ENCODE measurements around the gene SMARCB1.

The SMARCB1 gene

GRCh38 chr22:23786752-23787599 lies at the start of gene SMARCB1:
Gene SMARCB1 (plus strand): TSS chr22:23786966. CDS start chr22:23787170, 204 bp downstream.
- DNase-seq = peak; percentile 89
- in situ Hi-C loops (cut with HindIII; ENCODE audit: low pct_ligation_motif_present, low pct_unique_long_range_greater_than_20kb, low sequenced_read_pairs) = no loop called here

DNA sequence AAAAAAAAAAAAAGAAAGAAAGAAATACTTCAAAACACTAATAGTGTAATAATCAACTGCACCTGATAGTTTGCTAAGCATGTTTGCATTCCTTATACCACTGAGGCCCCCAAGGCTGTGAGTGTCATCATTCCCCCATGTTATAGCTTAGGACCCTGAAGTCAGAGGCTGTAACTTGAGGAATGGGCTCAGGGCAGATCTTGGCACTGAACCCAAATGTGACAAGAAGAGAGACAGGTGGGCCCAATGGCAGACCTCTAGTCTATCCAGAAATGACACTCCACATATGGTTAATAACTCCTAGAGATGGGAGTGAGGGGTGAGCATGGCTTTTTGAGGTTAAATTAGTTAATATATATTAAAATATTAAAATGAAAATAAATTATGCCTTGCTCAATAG lies 49.1 kb upstream of the SMARCB1 start:
- DNase-seq = no peak
- in situ Hi-C loops (cut with HindIII; ENCODE audit: low pct_ligation_motif_present, low pct_unique_long_range_greater_than_20kb, low sequenced_read_pairs) = no loop called here

DNA sequence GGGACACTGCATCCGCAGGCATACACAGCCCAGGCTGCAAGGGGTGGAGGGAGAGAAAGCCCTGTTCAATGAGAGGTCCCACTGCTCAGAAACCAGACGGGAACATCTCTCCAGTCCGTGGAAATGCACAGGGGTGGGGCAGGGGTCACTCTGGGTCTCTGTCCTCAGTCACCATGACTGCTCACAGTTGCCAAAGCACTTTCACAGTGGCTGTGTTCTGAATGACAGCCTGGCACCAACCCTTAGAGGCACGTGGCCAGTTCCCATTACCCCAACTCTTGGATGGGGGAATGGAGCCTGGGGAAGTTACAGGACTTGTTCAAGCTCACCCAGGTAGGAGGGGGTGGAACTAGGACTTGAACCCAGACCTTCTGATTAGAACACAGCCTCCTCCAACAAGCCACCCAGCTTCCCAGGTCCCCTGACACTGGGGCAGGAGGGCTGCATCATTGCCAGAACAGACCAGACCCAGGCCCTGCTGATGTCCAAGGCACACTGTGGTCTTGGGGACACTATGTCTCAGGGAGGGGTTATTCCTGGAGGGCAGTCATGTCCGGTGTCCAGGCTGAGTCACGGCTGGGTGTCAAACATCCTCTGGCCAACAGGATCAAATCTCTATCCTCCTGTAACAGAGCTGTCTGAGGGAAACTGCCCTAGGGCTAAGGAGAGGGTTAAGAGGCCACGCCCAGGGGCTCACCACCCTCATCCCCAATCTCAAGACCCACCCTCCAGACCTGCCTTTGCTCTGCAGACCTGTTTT lies 44.1 kb upstream of the SMARCB1 start:
- DNase-seq = no peak
- in situ Hi-C loops (cut with HindIII; ENCODE audit: low pct_ligation_motif_present, low pct_unique_long_range_greater_than_20kb, low sequenced_read_pairs) = no loop called here

DNA sequence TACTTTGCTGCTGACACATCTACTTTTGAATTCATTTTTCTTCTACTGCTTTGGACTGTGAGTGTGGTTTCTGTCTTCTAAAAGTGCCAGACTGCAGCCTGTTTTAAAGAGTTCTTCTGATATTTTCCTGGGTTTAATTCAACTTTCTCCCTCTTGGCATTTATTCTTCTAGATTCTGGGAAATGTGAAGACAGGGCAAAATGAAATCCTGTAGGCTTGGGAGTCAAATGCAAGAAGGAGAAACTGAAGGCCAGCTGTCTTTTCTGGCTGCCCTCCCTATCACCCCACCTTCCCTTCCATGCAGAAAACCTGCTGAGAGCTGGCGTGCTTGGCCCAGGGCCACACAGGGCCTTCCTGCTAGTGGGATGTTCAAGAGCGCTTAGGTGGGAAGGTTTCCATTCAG lies 43.5 kb upstream of the SMARCB1 start:
- no peak for DNase-seq
- in situ Hi-C loops (cut with HindIII; ENCODE audit: low pct_ligation_motif_present, low pct_unique_long_range_greater_than_20kb, low sequenced_read_pairs) = no loop called here

- in situ Hi-C loops (cut with HindIII; ENCODE audit: low pct_ligation_motif_present, low pct_unique_long_range_greater_than_20kb, low sequenced_read_pairs) = no loop called here
- no peak for DNase-seq
Observed at GRCh38 chr22:23744001-23744400, 42.8 kb upstream of the SMARCB1 start.

GRCh38 chr22:23744485-23744884 lies 42.3 kb upstream of the SMARCB1 start:
- no peak for DNase-seq
- in situ Hi-C loops (cut with HindIII; ENCODE audit: low pct_ligation_motif_present, low pct_unique_long_range_greater_than_20kb, low sequenced_read_pairs) = no loop called here

GRCh38 chr22:23745791-23746190 lies 41.0 kb upstream of the SMARCB1 start:
- DNase-seq = no peak
- in situ Hi-C loops (cut with HindIII; ENCODE audit: low pct_ligation_motif_present, low pct_unique_long_range_greater_than_20kb, low sequenced_read_pairs) = no loop called here

DNA sequence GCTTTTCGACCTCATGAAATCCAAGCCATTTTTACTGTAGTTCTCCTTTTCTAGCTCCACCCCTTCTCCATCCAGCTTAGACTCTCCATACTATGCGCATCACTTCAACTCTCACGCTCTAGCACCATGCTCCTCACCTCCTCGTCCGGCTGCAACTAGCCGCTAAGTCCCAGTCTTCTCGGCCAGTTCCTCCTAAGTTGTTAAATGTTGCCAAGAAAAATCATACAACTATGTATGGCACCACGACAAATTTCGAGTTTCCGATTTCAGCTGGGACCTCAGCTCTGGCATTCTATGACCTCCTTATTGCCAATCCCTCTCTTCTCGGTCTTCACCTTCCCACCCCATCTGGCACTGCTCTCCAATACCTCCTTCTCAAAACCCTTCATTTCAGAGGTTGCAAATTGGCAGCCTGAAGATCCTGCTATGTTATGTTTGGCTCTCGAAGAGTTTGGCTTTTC lies 36.9 kb upstream of the SMARCB1 start:
- no peak for DNase-seq
- in situ Hi-C loops (cut with HindIII; ENCODE audit: low pct_ligation_motif_present, low pct_unique_long_range_greater_than_20kb, low sequenced_read_pairs) = no loop called here

DNA sequence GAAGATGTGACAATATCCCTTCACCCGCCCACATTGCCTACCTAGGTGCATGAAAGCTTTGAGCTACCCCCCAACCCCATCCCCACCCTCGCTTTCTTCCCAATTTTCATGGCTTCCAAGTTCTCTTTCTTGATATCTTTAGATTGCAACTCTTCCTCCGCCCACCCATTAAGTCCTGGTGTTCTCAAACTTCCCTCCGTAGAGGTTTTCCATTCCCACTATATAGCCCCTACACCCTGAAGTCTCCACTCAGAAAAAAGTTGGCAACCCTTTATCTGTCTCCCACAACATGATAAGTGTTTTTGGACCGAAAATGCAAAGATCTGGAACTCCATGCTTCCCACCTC lies 36.4 kb upstream of the SMARCB1 start:
- in situ Hi-C loops (cut with HindIII; ENCODE audit: low pct_ligation_motif_present, low pct_unique_long_range_greater_than_20kb, low sequenced_read_pairs) = no loop called here
- DNase-seq = no peak

GRCh38 chr22:23750714-23751440 lies 35.9 kb upstream of the SMARCB1 start, which contains the start of gene ZNF70:
Gene ZNF70 (minus strand): TSS chr22:23751112. CDS start chr22:23745140, 5,972 bp downstream.
- in situ Hi-C loops (cut with HindIII; ENCODE audit: low pct_ligation_motif_present, low pct_unique_long_range_greater_than_20kb, low sequenced_read_pairs) = no loop called here
- peak; percentile 82 for DNase-seq

GRCh38 chr22:23751441-23751996 lies 35.2 kb upstream of the SMARCB1 start:
- peak; percentile 34 for DNase-seq
- in situ Hi-C loops (cut with HindIII; ENCODE audit: low pct_ligation_motif_present, low pct_unique_long_range_greater_than_20kb, low sequenced_read_pairs) = no loop called here

DNA sequence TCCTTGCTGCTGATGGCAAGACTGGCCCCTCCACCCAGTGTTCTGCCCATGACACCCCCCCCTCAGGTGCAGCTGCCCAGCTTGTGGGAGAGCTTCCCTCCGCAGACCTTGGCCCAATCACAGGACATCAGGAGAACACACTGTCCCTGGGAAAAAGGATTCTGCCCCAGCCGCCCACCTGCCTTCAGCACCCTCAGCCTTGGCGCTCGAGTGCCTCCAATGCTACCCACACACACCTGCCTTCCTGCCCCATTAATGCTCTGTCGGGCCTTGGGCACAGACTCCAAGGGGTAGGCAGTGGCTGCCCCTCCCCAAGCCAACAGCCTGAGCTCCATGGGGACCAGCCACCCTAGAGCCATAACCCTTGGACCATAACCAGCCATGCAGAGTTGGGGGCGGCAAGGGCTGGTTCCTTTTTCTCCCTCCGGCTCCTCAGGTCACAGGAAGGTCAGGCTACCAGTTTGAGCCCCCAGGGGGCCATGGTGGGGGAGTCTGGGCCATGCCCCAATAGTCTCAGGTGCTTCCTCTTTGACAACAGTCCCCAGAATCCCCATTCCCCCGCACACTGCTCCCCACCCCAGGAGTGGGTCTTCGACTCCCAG lies 34.6 kb upstream of the SMARCB1 start:
- no peak for DNase-seq
- in situ Hi-C loops (cut with HindIII; ENCODE audit: low pct_ligation_motif_present, low pct_unique_long_range_greater_than_20kb, low sequenced_read_pairs) = no loop called here

DNA sequence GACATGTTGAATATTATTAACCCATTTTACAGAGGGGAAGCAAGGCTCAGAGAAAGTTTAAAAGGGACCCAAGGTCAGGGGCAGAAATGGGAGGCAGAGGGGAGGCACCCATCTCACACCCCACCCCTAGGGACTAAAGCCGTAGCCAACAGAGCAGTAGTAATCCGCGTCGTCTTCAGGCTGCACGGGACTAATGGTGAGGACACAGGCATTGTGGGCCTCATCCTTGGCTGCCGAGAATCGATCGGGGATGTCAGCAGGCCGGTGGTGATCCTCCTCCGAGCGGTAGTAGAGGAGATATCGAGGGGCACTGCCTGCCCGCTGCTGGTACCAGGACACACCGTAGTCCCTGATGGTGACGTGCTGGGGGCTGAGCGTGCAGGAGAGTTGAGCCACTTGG lies 34.0 kb upstream of the SMARCB1 start:
- in situ Hi-C loops (cut with HindIII; ENCODE audit: low pct_ligation_motif_present, low pct_unique_long_range_greater_than_20kb, low sequenced_read_pairs) = no loop called here
- DNase-seq = no peak

DNA sequence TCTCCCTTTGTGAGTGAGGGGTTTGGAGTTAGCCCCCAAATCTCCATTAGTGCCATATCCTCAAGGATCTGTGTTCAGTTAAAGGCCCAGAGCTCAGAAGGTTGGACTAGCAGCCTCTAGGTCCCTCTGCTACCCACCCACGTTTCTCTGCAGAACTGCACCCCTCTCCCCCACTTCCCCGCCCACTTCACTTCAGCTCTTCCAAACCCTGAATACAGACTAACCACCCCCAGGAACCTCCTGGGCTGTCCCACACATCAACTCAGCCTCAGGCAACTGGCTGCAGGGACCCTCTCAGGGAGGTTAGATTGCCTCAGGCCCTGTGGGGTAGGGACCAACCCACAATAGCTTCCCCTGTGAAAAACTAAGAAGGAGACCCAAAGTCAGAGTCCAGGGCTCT lies 33.4 kb upstream of the SMARCB1 start:
- DNase-seq = no peak
- in situ Hi-C loops (cut with HindIII; ENCODE audit: low pct_ligation_motif_present, low pct_unique_long_range_greater_than_20kb, low sequenced_read_pairs) = no loop called here

DNA sequence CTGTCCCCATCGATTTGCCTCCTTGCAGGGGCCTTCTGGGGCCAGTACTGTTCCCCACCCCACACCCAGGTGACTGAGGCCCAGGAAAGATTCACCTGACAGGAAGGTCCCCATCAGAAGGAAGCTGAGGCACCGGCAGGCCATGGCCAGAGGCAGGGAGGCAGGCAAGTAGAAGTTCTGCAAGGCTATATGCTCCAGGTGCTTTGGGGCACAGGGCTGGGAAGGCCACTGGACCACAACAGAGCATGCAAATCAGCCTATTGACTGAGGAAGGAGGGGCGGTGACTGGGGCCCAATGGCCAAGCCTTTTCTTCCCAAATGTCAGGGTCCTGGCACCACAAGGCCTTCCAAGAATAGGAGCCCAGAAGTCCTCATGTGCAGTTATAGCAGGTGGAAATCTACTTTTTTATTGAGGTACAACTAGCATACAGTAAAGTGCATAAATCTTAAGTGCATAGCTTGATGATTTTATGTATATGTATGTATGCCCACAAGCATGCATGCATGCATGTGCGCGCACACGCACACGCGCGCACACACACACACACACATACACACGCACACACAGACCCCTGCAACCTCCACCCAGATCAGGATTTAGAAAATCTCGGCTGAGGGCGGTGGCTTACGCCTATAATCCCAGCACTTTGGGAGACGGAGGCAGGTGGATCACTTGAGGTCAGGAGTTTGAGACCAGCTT lies 32.4 kb upstream of the SMARCB1 start, which contains the start of gene VPREB3:
Gene VPREB3 (minus strand): TSS at position 206 of the 700 bp plus-strand sequence. CDS start 62 bp downstream, at position 144.
- in situ Hi-C loops (cut with HindIII; ENCODE audit: low pct_ligation_motif_present, low pct_unique_long_range_greater_than_20kb, low sequenced_read_pairs) = no loop called here

DNA sequence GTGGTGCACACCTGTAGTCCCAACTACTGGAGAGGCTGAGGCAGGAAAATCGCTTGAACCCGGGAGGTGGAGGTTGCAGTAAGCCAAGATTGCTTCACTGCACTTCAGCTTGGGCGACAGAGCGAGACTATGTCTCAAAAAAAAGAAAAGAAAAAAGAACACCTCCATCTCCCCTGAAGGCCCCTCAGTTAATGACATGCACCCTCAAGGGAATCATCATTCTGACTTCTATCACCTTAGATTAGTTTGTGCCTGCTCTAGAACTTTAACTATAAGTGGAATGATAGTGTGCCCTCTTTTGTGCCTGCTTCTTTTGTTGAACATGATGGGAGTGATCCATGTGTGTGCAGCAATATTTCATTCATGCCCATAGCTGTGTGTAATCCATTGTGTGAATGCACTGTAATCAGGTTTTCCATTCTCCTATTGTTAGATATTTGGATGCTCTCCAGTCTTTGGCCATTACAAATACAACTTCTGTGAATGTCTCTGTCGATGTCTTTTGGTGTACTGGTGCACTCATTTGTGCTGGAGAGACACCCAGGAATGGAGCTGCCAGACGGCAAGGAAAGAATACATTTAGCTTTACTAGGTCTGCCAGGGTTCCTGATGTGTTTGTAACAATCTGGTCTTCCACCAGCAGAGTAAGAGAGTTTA lies 31.7 kb upstream of the SMARCB1 start:
- in situ Hi-C loops (cut with HindIII; ENCODE audit: low pct_ligation_motif_present, low pct_unique_long_range_greater_than_20kb, low sequenced_read_pairs) = no loop called here

More for the DNA sequence above, 32.4 kb upstream of the SMARCB1 start, which contains the start of gene VPREB3:
- DNase-seq = no peak

DNA sequence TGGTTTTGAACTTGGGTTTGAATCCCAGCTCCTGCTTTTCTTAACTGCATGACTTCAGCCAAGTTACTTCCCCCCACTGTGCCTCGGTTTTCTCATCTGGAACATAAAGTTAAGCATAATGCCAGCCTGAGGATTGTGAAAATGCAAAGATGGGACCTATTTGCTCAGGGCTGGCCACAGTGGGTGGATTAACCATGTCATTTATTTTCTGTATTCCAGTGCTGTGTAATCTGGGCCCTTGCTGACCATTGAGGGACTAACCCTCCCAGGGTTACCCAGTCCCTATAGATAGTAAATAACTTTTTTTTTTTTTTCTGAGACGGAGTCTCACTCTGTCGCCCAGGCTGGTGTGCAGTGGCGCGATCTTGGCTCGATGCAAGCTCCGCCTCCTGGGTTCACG lies 31.1 kb upstream of the SMARCB1 start:
- in situ Hi-C loops (cut with HindIII; ENCODE audit: low pct_ligation_motif_present, low pct_unique_long_range_greater_than_20kb, low sequenced_read_pairs) = no loop called here

More for the DNA sequence above, 31.7 kb upstream of the SMARCB1 start:
- no peak for DNase-seq

More for the DNA sequence above, 31.1 kb upstream of the SMARCB1 start:
- DNase-seq = no peak

Measured in ACHN (cell line).